Measurements from ENCODE around the gene STK35. TPM values are rescaled to one million over a fixed set of nuclear protein-coding genes. Genes with fewer than 3 reads are reported as not detected.
A peak's percentile ranks its signal among the peaks of the same experiment; 100 is the strongest.

The STK35 gene
- polyA plus RNA-seq, 1 experiment: 8.2 TPM

DNA sequence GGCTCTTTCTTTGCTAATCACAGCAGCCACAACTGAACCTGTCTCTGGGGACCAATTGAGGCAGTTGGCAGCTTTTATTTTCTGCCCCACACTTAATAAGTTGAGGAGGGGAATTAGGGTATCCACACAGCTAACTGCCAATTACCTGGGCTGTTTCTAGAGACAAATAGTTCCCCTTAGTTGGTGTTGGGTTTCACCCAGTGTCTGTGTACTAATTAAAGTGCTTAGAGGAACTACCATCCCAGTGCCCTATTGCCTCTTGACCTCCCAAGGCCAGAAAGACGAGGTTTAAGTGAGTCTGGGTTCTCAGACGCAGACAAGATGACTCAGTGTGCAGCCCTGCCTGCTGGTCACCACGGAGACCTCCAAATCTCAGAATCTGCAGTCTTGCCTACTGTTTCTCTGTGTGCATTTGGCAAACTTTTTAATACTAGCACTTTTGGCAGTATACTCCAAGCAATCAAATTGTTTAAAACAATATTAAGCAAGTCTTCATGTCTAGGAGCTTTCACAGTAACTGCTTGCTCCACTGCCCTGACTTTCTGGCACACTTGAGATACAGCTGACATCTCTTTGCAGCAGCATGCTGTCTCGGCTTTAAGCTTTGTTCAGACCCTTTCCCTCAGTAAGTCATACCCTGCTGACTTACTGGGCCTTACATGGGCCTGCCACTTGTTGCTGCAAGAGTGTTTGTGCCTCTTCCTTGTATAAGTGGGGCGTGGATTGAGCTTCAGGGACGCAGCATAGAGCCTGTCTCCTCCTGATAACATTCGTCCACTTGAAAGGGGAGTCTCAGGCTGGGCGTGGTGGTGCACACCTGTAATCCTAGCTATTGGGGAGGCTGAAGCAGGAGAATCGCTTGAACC is 31.9 kb downstream of the STK35 start:
- no peaks in the 10 kb centered on the region for H3K36me3 ChIP-seq (ENCODE audit: control insufficient read depth, insufficient read depth, low read length)
- TF ChIP-seq, protein P1, sequence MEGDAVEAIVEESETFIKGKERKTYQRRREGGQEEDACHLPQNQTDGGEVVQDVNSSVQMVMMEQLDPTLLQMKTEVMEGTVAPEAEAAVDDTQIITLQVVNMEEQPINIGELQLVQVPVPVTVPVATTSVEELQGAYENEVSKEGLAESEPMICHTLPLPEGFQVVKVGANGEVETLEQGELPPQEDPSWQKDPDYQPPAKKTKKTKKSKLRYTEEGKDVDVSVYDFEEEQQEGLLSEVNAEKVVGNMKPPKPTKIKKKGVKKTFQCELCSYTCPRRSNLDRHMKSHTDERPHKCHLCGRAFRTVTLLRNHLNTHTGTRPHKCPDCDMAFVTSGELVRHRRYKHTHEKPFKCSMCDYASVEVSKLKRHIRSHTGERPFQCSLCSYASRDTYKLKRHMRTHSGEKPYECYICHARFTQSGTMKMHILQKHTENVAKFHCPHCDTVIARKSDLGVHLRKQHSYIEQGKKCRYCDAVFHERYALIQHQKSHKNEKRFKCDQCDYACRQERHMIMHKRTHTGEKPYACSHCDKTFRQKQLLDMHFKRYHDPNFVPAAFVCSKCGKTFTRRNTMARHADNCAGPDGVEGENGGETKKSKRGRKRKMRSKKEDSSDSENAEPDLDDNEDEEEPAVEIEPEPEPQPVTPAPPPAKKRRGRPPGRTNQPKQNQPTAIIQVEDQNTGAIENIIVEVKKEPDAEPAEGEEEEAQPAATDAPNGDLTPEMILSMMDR (IDR thresholded peaks at IDR 0.05; ENCODE audit: insufficient read depth, low read depth, low read length): no peak
- ChIA-PET POLR2A (no interaction called here), CTCF (interaction anchor here (0.8 to 1.8 kb wide), 2 partner anchors 8 to 40 kb away, joined by 3 read pairs; no protein-coding TSS in a partner anchor)
- H3K27me3 ChIP-seq (ENCODE audit: control insufficient read depth, insufficient read depth, low read length): no peaks in the 10 kb centered on the region
- peak; percentile 65 for DNase-seq (ENCODE audit: low read depth)
- H3K4me3 ChIP-seq (ENCODE audit: low read depth, low read length): no peak overlapping the region

DNA sequence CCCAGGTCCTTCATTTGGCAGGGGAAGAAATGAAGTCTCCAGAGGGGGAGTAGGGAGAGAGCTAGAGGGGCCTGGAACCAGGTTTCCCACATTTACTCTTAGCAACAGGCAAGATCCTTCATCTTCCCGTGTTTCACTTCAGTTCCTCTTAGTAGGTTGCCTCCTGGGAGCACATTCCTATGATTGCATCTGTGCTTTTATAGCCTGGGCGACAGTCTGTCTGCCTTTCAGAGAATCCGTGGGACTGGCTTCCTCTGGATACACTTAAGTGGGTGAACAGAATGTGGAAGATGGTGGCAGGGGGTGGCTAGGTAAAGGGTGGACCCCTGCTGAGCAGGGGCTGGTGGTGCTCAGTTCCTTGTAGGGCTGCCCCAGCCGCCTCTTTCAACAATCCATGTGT is 33.4 kb downstream of the STK35 start:
- TF ChIP-seq, protein P1 (IDR thresholded peaks at IDR 0.05; ENCODE audit: insufficient read depth, low read depth, low read length): no peak
- CTCF ChIA-PET: no interaction called here
- POLR2A ChIA-PET: no interaction called here
- Histone ChIP-seq H3K36me3 (ENCODE audit: control insufficient read depth, insufficient read depth, low read length) (no peaks in the 10 kb centered on the region), H3K27me3 (ENCODE audit: control insufficient read depth, insufficient read depth, low read length) (no peaks in the 10 kb centered on the region), H3K4me3 (ENCODE audit: low read depth, low read length) (no peak overlapping the region)
- DNase-seq (ENCODE audit: low read depth): no peak

DNA sequence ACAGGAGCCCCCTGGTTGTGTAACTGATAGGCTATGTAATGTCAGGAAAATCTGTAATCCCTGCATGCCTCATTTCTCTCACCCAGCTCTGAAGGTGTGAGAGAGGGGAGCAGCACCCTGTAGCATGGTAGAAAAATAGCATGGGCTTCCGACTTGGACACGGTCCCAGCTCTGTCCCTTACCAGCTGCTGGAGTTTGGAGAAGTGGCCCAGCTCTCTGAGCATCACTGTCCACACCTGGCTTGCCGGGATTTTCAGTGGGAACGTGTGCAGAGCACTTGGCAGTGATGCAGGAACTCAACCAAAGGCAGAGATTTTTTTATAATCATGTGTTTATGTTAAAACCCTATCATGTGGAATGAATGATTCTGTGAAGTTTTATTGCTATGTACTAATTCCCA is 34.6 kb downstream of the STK35 start:
- CTCF ChIA-PET: no interaction called here
- POLR2A ChIA-PET: no interaction called here

DNA sequence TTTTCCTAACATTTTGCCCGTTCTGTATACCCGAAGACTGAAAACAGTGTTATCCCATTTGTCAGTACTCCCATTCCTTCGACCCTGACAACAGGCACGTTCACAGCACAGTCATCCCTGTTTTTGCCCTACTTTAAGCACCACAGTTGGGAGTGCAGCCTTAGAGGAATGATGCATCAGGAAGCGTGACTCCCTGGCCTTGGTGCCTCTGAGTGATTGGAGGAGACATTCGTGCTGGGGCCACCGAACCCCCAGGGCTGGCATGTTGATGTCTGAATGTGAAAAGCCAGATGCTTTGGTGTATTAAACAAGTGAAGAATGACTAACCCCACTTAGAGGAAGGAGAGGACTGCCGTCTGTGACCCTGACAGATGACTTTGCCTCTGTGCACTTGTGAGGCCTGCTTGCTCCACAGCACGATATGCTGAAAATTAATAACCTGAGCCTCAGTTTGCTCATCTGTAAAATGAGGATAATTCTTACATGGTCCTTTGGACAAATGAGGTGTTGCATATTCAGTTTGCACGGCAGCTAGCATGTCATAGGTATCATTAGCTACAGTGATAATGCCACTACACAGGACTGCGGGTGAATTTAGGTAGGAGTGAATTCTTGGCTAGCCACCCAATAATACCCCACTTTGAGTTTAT is 36.0 kb downstream of the STK35 start:
- ChIA-PET POLR2A (no interaction called here), CTCF (interaction anchor here (2.1 kb wide), 1 partner anchor 173 kb away, joined by 4 read pairs; no protein-coding TSS in a partner anchor)
- Histone ChIP-seq H3K27me3 (ENCODE audit: control insufficient read depth, insufficient read depth, low read length) (no peaks in the 10 kb centered on the region), H3K4me3 (ENCODE audit: low read depth, low read length) (no peak overlapping the region), H3K36me3 (ENCODE audit: control insufficient read depth, insufficient read depth, low read length) (no peaks in the 10 kb centered on the region)
- TF ChIP-seq, protein P1 (IDR thresholded peaks at IDR 0.05; ENCODE audit: insufficient read depth, low read depth, low read length): no peak
- peak; percentile 84 for DNase-seq (ENCODE audit: low read depth)

More for the DNA sequence above, 34.6 kb downstream of the STK35 start:
- H3K36me3 ChIP-seq (ENCODE audit: control insufficient read depth, insufficient read depth, low read length): no peaks in the 10 kb centered on the region
- TF ChIP-seq, protein P1 (IDR thresholded peaks at IDR 0.05; ENCODE audit: insufficient read depth, low read depth, low read length): no peak
- H3K27me3 ChIP-seq (ENCODE audit: control insufficient read depth, insufficient read depth, low read length): no peaks in the 10 kb centered on the region
- H3K4me3 ChIP-seq (ENCODE audit: low read depth, low read length): no peak overlapping the region
- DNase-seq (ENCODE audit: low read depth): no peak

DNA sequence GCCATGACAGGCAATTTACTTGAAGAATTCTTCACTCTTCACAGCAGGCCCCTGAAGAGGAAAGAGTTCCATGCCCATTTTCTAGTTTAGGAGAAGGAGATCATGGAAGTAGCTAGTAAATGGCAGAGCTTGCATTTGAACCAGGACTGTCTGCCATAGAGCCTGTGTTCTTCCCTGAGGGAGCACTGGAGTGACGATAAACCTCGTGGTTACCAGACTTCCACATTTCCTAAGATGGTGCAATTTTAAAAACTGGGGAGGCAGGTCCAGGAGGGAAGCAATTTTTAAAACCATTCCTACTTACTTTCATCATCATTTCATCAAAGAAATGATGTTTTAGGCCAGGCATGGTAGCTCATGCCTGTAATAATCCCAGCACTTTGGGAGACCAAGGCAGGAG is 36.8 kb downstream of the STK35 start:
- ChIA-PET CTCF (interaction anchor here (2.1 kb wide), 1 partner anchor 173 kb away, joined by 4 read pairs; no protein-coding TSS in a partner anchor), POLR2A (no interaction called here)
- Histone ChIP-seq H3K36me3 (ENCODE audit: control insufficient read depth, insufficient read depth, low read length) (no peaks in the 10 kb centered on the region), H3K4me3 (ENCODE audit: low read depth, low read length) (no peak overlapping the region), H3K27me3 (ENCODE audit: control insufficient read depth, insufficient read depth, low read length) (no peaks in the 10 kb centered on the region)
- DNase-seq (ENCODE audit: low read depth): no peak
- TF ChIP-seq, protein P1 (IDR thresholded peaks at IDR 0.05; ENCODE audit: insufficient read depth, low read depth, low read length): no peak
